Upper lobe of right lung (tissue), 1 donor: ENCODE data around the gene MR1. TPM values are rescaled to one million over a fixed set of nuclear protein-coding genes. Genes with fewer than 3 reads are reported as not detected.

Experiments used
- ATAC-seq: fragments of 200-7000 bp; cut with Tn5 transposase; one replicate; pipeline ENCODE4 v1.9.1; 2020; ENCODE audit warnings: mild to moderate bottlenecking, moderate library complexity
- DNase-seq: peaks from one replicate; pipeline ENCODE4 v3.0.0-alpha.2; 2020
- H3K27ac ChIP-seq: fragments of 200-600 bp; one replicate; pipeline ENCODE4 v1.8.0; 2022
- H3K27me3 ChIP-seq: fragments of 200-600 bp; one replicate; pipeline ENCODE4 v1.8.0; 2022; ENCODE audit warnings: mild to moderate bottlenecking
- H3K36me3 ChIP-seq: fragments of 200-600 bp; one replicate; pipeline ENCODE4 v1.8.0; 2022
- H3K4me1 ChIP-seq: fragments of 200-600 bp; one replicate; pipeline ENCODE4 v1.8.0; 2022
- H3K4me3 ChIP-seq: fragments of 200-600 bp; one replicate; pipeline ENCODE4 v1.8.0; 2022; ENCODE audit warnings: mild to moderate bottlenecking
- H3K9me3 ChIP-seq: fragments of 200-600 bp; one replicate; pipeline ENCODE4 v1.8.0; 2022
- CTCF ChIP-seq: fragments of 200-600 bp; IDR thresholded peaks from one replicate; pipeline ENCODE4 v1.8.0; 2022; ENCODE audit warnings: antibody characterized with exemption
- intact Hi-C: fragments of 100-400 bp; cut with DNase I; formaldehyde crosslinking; loops from one replicate; pipeline ENCODE4 v1.11.0; 2022
- total RNA-seq: library from RNA; stranded (reverse); fragmentation: NEBNext Ultra II Directional; extraction: Animal tissue kit (Norgen Biotek cat#: 25700); gene quantifications from one replicate; pipeline ENCODE4 v1.2.1, GENCODE V29; 2021
- donor health status: DM: no; HTN: yes; CAD: no; lungs with severe emphysema.

Gene MR1
- total RNA-seq, 1 donor from 2014 or later: 45.0 TPM

GRCh38 chr1:181076852-181077251 lies 43.1 kb downstream of the MR1 start:
- intact Hi-C loops: no loop called here
- H3K27ac ChIP-seq: no peak overlapping the region
- no peaks in the 10 kb centered on the region for H3K4me1 ChIP-seq
- H3K4me3 ChIP-seq: no peak overlapping the region
- DNase-seq (no peak), ATAC-seq (no peak)
- H3K27me3 ChIP-seq: no peaks in the 10 kb centered on the region
- no peaks in the 10 kb centered on the region for H3K36me3 ChIP-seq
- no peaks in the 10 kb centered on the region for H3K9me3 ChIP-seq
- no peak for TF ChIP-seq CTCF

DNA sequence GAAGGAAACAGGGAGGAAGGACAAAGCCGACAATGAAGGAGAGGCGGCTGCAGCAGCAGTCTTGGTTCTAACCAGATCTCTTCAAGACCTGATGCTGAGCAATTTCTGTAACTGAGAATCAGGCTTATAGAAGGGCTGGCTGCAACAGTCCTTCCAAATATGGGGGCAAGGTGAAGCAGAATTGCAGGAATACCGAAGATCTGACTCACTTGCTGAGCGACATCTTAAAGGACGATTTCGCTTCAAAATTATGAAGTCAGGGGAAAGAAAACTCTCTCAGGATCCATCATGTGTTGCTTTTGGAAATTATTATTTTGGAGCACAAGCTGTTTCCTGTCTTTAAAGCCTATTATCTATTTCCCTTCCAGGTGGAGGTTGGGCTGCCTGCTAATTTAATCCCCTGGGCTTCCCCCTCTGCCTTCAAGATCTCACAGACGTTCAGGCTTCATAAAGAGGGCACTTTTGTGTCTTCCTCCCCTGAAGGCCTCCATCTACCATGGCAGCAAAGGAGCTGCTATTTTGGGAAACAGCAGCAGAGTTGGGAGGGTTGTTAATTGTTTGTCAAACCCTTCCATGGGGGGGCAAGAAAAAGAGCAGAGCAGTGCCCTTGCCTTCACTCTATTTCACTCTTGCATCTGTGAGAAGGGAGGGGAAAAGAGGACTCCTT lies 43.9 kb downstream of the MR1 start:
- H3K4me3 ChIP-seq: no peak overlapping the region
- H3K27me3 ChIP-seq: no peaks in the 10 kb centered on the region
- no peak overlapping the region for H3K27ac ChIP-seq
- no peaks in the 10 kb centered on the region for H3K36me3 ChIP-seq
- intact Hi-C loops: no loop called here
- ATAC-seq (no peak), DNase-seq (no peak)
- no peak for TF ChIP-seq CTCF
- no peaks in the 10 kb centered on the region for H3K4me1 ChIP-seq
- no peaks in the 10 kb centered on the region for H3K9me3 ChIP-seq

- DNase-seq (no peak), ATAC-seq (no peak)
- no peaks in the 10 kb centered on the region for H3K9me3 ChIP-seq
- no peaks in the 10 kb centered on the region for H3K27me3 ChIP-seq
- peaks cover 4% of the 10 kb centered on the region for H3K4me1 ChIP-seq
- H3K4me3 ChIP-seq: no peak overlapping the region
- intact Hi-C loops: no loop called here
- H3K36me3 ChIP-seq: no peaks in the 10 kb centered on the region
- no peak overlapping the region for H3K27ac ChIP-seq
- TF ChIP-seq CTCF: no peak
Observed at GRCh38 chr1:181079382-181079781, 45.6 kb downstream of the MR1 start.

DNA sequence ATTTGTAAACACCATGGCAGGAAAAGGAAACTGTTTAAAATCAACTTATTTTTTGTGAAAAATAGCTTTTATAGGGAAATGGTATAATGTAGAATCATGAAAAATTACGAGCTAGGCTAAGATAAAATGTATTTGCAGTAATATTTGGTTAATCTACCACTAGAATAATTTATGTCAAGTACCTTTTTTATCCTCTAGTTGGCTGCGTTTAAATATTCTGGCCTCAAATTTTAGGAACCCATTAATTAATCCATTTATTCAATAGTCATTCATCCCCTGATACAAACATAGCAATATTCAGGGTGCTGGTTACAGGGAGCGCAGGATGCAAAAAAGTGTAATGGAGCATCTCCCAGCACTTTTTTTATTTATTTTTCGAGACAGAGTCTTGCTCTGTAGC lies 46.1 kb downstream of the MR1 start:
- no peak overlapping the region for H3K27ac ChIP-seq
- no peaks in the 10 kb centered on the region for H3K36me3 ChIP-seq
- DNase-seq: no peak
- H3K27me3 ChIP-seq: no peaks in the 10 kb centered on the region
- no peaks in the 10 kb centered on the region for H3K9me3 ChIP-seq
- no peak for ATAC-seq
- no peak for TF ChIP-seq CTCF
- no peak overlapping the region for H3K4me3 ChIP-seq
- H3K4me1 ChIP-seq: peaks cover 4% of the 10 kb centered on the region
- intact Hi-C loops: no loop called here

- Histone ChIP-seq H3K27me3 (no peaks in the 10 kb centered on the region), H3K4me3 (no peak overlapping the region), H3K9me3 (no peaks in the 10 kb centered on the region), H3K27ac (no peak overlapping the region), H3K4me1 (peaks cover 4% of the 10 kb centered on the region), H3K36me3 (no peaks in the 10 kb centered on the region)
- no peak for DNase-seq
- no peak for TF ChIP-seq CTCF
- intact Hi-C loops: no loop called here
- no peak for ATAC-seq
Observed at GRCh38 chr1:181080556-181080955, 46.8 kb downstream of the MR1 start.

DNA sequence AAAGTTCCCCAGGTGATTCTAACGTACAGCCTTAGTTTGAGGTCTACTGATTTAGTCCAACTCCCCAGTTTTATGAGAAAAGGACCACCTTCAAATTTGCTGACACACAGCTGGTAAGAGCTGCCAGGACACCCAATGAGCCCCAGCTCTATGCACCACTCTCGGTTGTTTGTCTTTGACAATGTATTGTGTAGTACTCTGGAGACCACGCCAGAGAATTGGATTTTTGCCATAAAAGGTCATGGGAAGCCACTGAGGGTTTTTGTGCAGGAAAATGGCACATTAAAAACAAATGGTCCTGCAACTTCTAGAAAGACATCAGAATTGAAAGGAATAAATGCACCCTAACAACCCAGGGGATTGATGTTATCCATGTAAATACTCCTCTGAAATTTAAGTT lies 47.6 kb downstream of the MR1 start:
- Histone ChIP-seq H3K4me3 (no peak overlapping the region), H3K4me1 (peaks cover 4% of the 10 kb centered on the region), H3K36me3 (no peaks in the 10 kb centered on the region), H3K27ac (no peak overlapping the region), H3K9me3 (no peaks in the 10 kb centered on the region), H3K27me3 (no peaks in the 10 kb centered on the region)
- no peak for ATAC-seq
- DNase-seq: no peak
- intact Hi-C loops: no loop called here
- TF ChIP-seq CTCF: no peak
